A549 (cell line): Measurements from ENCODE around the gene HDAC7. TPM values are rescaled to one million over a fixed set of nuclear protein-coding genes. Genes with fewer than 3 reads are reported as not detected.

Experiments used
- ATAC-seq, 2 experiments: fragments of 200-7000 bp in 1 of 2; fragments of >200 bp in 1 of 2; cut with Nextera tagmentation in 1 of 2; cut with Tn5 transposase in 1 of 2; 3 replicates each; pipeline versions ENCODE4 v1.8.0 to v1.9.1; 2018 to 2020; ENCODE audit warnings: mild to moderate bottlenecking in 1 of 2, moderate library complexity in 1 of 2
- CTCF ChIA-PET: fragments of 300-600 bp; sonication (Branson Sonifier 250); formaldehyde crosslinking; extraction: SDS; loops from one replicate; lab custom pipeline; 2021; ENCODE audit warnings: antibody characterized with exemption, inconsistent platforms; lab: Yijun Ruan, JAX
- POLR2A ChIA-PET: fragments of 350-600 bp; formaldehyde crosslinking; extraction: SDS; loops from one replicate; lab custom pipeline; 2021; ENCODE audit warnings: antibody characterized with exemption, inconsistent platforms; lab: Yijun Ruan, JAX
- DNase-seq, 2 experiments: peaks; one replicate each; pipeline versions ENCODE4 v3.0.0 to v3.0.0-alpha.2; 2011 to 2016; ENCODE audit warnings: low read depth in 1 of 2, low spot score in 1 of 2
- FAIRE-seq: peaks from 2 replicates; lab custom pipeline; 2011; peaks lifted over from hg19 to GRCh38; lab: Jason Lieb, UNC
- H3K27ac ChIP-seq, 2 experiments: fragments of >200 bp; sonication (Bioruptor Twin); formaldehyde crosslinking; 3 replicates each; pipeline ENCODE4 v1.5.1; 2016 to 2017
- H3K4me1 ChIP-seq: fragments of >200 bp; sonication (Bioruptor Twin); formaldehyde crosslinking; 3 replicates; pipeline ENCODE4 v1.6.1; 2016
- H3K4me2 ChIP-seq: fragments of >200 bp; sonication (Bioruptor Twin); formaldehyde crosslinking; 3 replicates; pipeline ENCODE4 v1.6.1; 2016
- H3K4me3 ChIP-seq: fragments of >200 bp; sonication (Bioruptor Twin); formaldehyde crosslinking; 3 replicates; pipeline ENCODE4 v1.5.1; 2016
- H3K9me3 ChIP-seq: fragments of >200 bp; sonication (Bioruptor Twin); formaldehyde crosslinking; 3 replicates; pipeline ENCODE4 v1.6.1; 2016
- ATOH8 ChIP-seq: fragments of 250-450 bp; sonication (Bioruptor Pico); IDR thresholded peaks from 2 replicates; pipeline ENCODE4 v1.5.0; 2020; ENCODE audit warnings: low read depth, mild to moderate bottlenecking, moderate library complexity
- BHLHE40 ChIP-seq: IDR thresholded peaks from 2 replicates; pipeline ENCODE4 v1.6.1; 2012; ENCODE audit warnings: low read depth, low read length, inconsistent platforms
- CBX2 ChIP-seq: fragments of 200-600 bp; sonication (generic); IDR thresholded peaks from 2 replicates; pipeline ENCODE4 v1.6.1; 2016; ENCODE audit warnings: low read depth, mild to moderate bottlenecking, borderline replicate concordance
- CBX8 ChIP-seq: fragments of 200-600 bp; sonication (generic); IDR thresholded peaks from 2 replicates; pipeline ENCODE4 v1.6.1; 2016
- CTCF ChIP-seq: fragments of >200 bp; sonication (Bioruptor Twin); formaldehyde crosslinking; IDR thresholded peaks from 3 replicates; pipeline ENCODE4 v1.5.1; 2016
- ELK1 ChIP-seq: fragments of 150-350 bp; IDR thresholded peaks from 2 replicates; pipeline ENCODE4 v1.6.1; 2014; ENCODE audit warnings: low read depth, mild to moderate bottlenecking, low read length
- EP300 ChIP-seq, 2 experiments: fragments of >200 bp; sonication (Bioruptor Twin); formaldehyde crosslinking; IDR thresholded peaks; 2 replicates in 1 of 2; 3 replicates in 1 of 2; pipeline ENCODE4 v1.6.1; 2016 to 2017
- FOSB ChIP-seq: fragments of 250-450 bp; sonication (Bioruptor Pico); IDR thresholded peaks from 2 replicates; pipeline ENCODE4 v1.5.0; 2020; ENCODE audit warnings: mild to moderate bottlenecking, moderate library complexity
- GATA3 ChIP-seq: IDR thresholded peaks from 2 replicates; pipeline ENCODE4 v1.6.1; 2012; ENCODE audit warnings: borderline replicate concordance
- HOXB5 ChIP-seq: fragments of 250-450 bp; sonication (Bioruptor Pico); IDR thresholded peaks from 2 replicates; pipeline ENCODE4 v1.5.0; 2020; ENCODE audit warnings: mild to moderate bottlenecking, moderate library complexity
- KDM1A ChIP-seq: fragments of 200-600 bp; sonication (generic); IDR thresholded peaks from 2 replicates; pipeline ENCODE4 v1.6.1; 2016; ENCODE audit warnings: low read depth, mild to moderate bottlenecking
- KDM5A ChIP-seq: fragments of 200-600 bp; sonication (generic); IDR thresholded peaks from 2 replicates; pipeline ENCODE4 v1.6.1; 2016; ENCODE audit warnings: antibody characterized with exemption, mild to moderate bottlenecking
- MAFK ChIP-seq: fragments of 450-650 bp; IDR thresholded peaks from 2 replicates; pipeline ENCODE4 v1.6.1; 2014; ENCODE audit not compliant: partially characterized antibody
- PBX3 ChIP-seq: IDR thresholded peaks from 2 replicates; pipeline ENCODE4 v1.6.1; 2012
- RAD21 ChIP-seq, 2 experiments: fragments of >200 bp in 1 of 2; sonication (Bioruptor Twin) in 1 of 2; formaldehyde crosslinking in 1 of 2; IDR thresholded peaks in 1 of 2; conservative IDR thresholded peaks in 1 of 2; 2 replicates in 1 of 2; 3 replicates in 1 of 2; pipeline ENCODE4 v1.6.1; 2012 to 2018; ENCODE audit warnings: inconsistent platforms in 1 of 2
- RARB ChIP-seq: fragments of 250-450 bp; sonication (Bioruptor Pico); IDR thresholded peaks from 2 replicates; pipeline ENCODE4 v1.8.0; 2021; ENCODE audit warnings: mild to moderate bottlenecking, moderate library complexity
- RNF2 ChIP-seq: fragments of 200-600 bp; sonication (generic); IDR thresholded peaks from 2 replicates; pipeline ENCODE4 v1.6.1; 2016; ENCODE audit warnings: low read depth, mild to moderate bottlenecking, antibody characterized with exemption, moderate library complexity, borderline replicate concordance
- ZNF302 ChIP-seq: fragments of 250-450 bp; sonication (Bioruptor Pico); IDR thresholded peaks from 2 replicates; pipeline ENCODE4 v1.9.0; 2021; ENCODE audit warnings: inconsistent platforms, mild to moderate bottlenecking, moderate library complexity
- WGBS: methylation state at CpG from one replicate; pipeline ENCODE4 v1.1.6; 2017; ENCODE audit errors: missing lambda C conversion rate; 5-methylcytosine and 5-hydroxymethylcytosine counted together
- polyA plus RNA-seq, 4 experiments: library from polyadenylated mRNA; depleted of rRNA in 3 of 4; stranded (reverse); fragments of >200 nt; fragmentation: RNase III in 1 of 4; extraction: RNeasy Plus Mini Kit Qiagen cat#74134 plus additional on column Dnase treatment in 1 of 4; gene quantifications; 2 replicates in 3 of 4; 3 replicates in 1 of 4; pipeline ENCODE4 v1.2.3, GENCODE V29; 2011 to 2017

HDAC7 gene
- polyA plus RNA-seq, 2 of the 4 experiments (the other 2 are of a cell fraction): 17.2 to 36.0 TPM

DNA sequence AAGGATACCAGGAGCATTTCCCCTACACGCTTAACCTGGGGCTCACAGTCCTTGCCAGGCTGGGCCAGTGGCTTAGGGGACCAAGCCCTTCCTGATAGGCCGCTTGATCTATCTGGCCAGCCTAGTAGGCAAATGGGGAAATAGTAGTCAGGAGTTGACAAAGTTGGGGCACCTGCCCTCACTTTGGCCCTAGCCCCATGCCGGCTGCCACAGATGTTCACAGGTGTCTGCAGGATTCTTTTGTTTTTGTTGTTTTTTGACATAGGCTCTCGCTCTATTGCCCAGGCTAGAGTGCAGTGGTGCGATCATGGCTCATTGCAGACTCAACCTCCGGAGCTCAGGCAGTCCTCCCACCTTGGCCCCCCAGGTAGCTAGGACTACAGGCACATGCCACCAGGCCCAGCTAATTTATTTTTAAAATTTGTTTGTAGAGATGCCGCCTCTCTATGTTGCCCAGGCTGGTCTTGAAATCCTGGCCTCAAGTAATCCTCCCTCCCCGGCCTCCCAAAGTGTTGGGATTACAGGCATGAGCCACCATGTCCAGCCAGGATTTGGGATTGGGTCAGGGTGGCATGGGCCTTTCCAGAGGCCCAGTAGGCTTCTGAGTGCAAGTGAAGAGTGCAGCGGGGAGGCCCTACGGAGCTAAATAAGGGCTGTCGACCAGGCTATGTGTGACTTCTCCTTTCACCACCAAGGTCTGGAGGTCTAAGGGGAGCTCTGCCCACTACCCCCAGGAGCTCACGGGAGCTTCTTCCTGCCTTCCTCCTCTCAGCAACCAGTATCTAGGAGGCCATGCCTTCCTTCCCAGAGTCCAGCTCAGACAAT, 15.5 kb upstream of the HDAC7 start:
- no peak for FAIRE-seq
- H3K9me3 ChIP-seq: no peaks in the 10 kb centered on the region
- TF ChIP-seq KDM5A: no peak
- no peak for TF ChIP-seq KDM1A
- no peak for TF ChIP-seq RNF2
- no peak for TF ChIP-seq FOSB (CRISPR knock-in tag)
- TF ChIP-seq PBX3: no peak
- no peak for TF ChIP-seq ELK1
- TF ChIP-seq MAFK: no peak
- no peak for TF ChIP-seq EP300 (IDR thresholded peaks at IDR 0.05)
- TF ChIP-seq CBX8: no peak
- no peak for TF ChIP-seq RARB
- no peak for TF ChIP-seq CTCF
- TF ChIP-seq ZNF302 (CRISPR knock-in tag): no peak
- TF ChIP-seq ATOH8 (CRISPR knock-in tag): no peak
- 0 out of 3 replicates have a peak, but pooled peaks cover 3% of the 10 kb centered on the region for H3K4me1 ChIP-seq
- H3K27ac ChIP-seq: 0 out of 6 replicates have a peak overlapping the region, but pooled peaks of 1 of the 2 experiments have one; percentile 15
- H3K4me3 ChIP-seq: no peak overlapping the region
- no peak overlapping the region for H3K4me2 ChIP-seq
- POLR2A ChIA-PET: interaction anchor here (0.9 to 1.0 kb wide), 2 partner anchors 14 to 33 kb away, joined by 3 to 4 read pairs; no protein-coding TSS in a partner anchor
- DNase-seq: no peak
- ATAC-seq: no peak
- CTCF ChIA-PET: interaction anchor here (0.6 to 31.0 kb wide), 9 partner anchors 8 to 128 kb away, joined by 3 to 1532 read pairs (median 111); partner anchors contain the start of genes HDAC7, RPAP3, SLC48A1 and TMEM106C
- WGBS: 90% methylated on average over 11 of the region's 12 CpGs

- CTCF ChIA-PET: interaction anchor here (0.6 to 31.0 kb wide), 9 partner anchors 7 to 1339 kb away, joined by 3 to 1532 read pairs (median 111); partner anchors contain the start of genes HDAC7, RAPGEF3, RPAP3 and SLC48A1
- WGBS: 84% methylated on average over 8 of the region's 8 CpGs
- Histone ChIP-seq H3K9me3 (no peaks in the 10 kb centered on the region), H3K4me2 (no peak overlapping the region), H3K27ac (peak overlapping the region in 1 of 2 experiments; percentile 15; a peak in 1 of 6 replicates), H3K4me1 (peaks cover 6% of the 10 kb centered on the region), H3K4me3 (no peak overlapping the region)
- no peak for DNase-seq
- FAIRE-seq: no peak
- TF ChIP-seq CBX2 (no peak), GATA3 (no peak), RAD21 (conservative IDR thresholded peaks at IDR 0.05 in 1 of 2, IDR thresholded peaks at IDR 0.05 in 1 of 2) (no peak), BHLHE40 (no peak), MAFK (no peak), CTCF (no peak), HOXB5 (CRISPR knock-in tag) (no peak)
- no peak for ATAC-seq
- POLR2A ChIA-PET: no interaction called here
These were observed 14.6 kb upstream of the HDAC7 start for GRCh38 chr12:47834199-47834903.
